Ovary (tissue), 3 donors: ENCODE results near the gene CLK3.

Experiments used
- CTCF ChIP-seq, 3 donors: fragments of 450-650 bp in 2 of 3; fragments of 200-600 bp in 1 of 3; IDR thresholded peaks; one replicate each; pipeline versions ENCODE4 v1.5.1 to v1.8.0; 2016 to 2022; ENCODE audit warnings: antibody characterized with exemption in 3 of 3, mild to moderate bottlenecking in 1 of 3
- EP300 ChIP-seq: sonication (generic); formaldehyde crosslinking; IDR thresholded peaks from one replicate; pipeline ENCODE4 v1.6.1; 2017; ENCODE audit warnings: antibody characterized with exemption
- POLR2A ChIP-seq: fragments of 450-650 bp; IDR thresholded peaks from one replicate; pipeline ENCODE4 v1.6.1; 2017; ENCODE audit warnings: antibody characterized with exemption, mild to moderate bottlenecking, moderate library complexity
- donor health status: DM: no; HTN: no; CAD: no.

DNA sequence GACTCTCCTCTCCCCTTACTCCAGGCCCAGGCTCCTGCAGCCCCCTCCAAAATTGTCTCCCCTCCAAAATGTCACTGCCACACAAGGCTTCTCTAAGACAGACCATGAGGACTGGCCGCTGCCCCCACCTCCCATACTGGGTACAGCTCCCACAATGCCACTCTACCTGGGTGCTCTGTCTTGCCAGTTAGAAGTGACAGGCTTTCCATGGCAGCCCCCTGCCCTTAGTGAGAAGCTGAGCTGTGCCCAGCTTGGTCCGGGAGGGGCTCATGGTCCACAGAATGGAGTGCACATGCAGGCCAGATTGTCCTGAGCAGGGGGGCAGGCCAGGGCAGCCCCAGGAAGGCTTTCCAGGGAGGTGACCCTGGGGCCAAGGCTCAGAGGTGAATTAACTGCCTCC lies 3.0 kb upstream of the CLK3 start:
- TF ChIP-seq POLR2A (no peak), CTCF (IDR thresholded peaks at IDR 0.05) (no peak), EP300 (no peak)
